22Rv1 (cell line): ENCODE results near the gene SLFN12L.

Experiments used
- H3K27ac ChIP-seq: fragments of 450-650 bp; 2 replicates; pipeline ENCODE4 v1.5.1; 2017
- ZFX ChIP-seq: fragments of 450-650 bp; IDR thresholded peaks from 2 replicates; pipeline ENCODE4 v1.6.1; 2017; ENCODE audit warnings: antibody characterized with exemption, borderline replicate concordance
- TF ChIP-seq, protein P1 (sequence below): fragments of 450-650 bp; IDR thresholded peaks from 2 replicates; pipeline ENCODE4 v1.5.1; 2017; ENCODE audit warnings: mild to moderate bottlenecking

Gene SLFN12L

DNA sequence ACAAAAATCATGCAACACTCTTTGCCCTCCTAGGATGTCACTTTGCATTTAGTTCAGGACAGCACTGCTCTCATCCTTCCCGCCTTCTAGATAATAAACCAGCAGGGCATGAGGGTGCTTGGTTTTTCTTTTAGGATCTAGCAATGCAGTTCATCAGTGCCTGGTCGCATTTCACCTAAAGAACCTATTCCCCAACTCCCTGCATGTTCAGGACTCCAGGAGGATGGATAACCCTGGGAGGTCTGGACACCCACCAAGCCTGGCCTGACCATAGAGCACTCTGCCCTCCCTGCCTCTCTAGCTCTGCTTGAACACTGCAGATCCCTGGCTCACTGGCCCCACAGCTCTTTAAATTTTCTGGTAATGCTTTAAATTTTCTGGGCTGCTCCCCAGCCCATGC lies 107.8 kb downstream of the SLFN12L start:
- no peak overlapping the region for H3K27ac ChIP-seq
- TF ChIP-seq, protein P1, sequence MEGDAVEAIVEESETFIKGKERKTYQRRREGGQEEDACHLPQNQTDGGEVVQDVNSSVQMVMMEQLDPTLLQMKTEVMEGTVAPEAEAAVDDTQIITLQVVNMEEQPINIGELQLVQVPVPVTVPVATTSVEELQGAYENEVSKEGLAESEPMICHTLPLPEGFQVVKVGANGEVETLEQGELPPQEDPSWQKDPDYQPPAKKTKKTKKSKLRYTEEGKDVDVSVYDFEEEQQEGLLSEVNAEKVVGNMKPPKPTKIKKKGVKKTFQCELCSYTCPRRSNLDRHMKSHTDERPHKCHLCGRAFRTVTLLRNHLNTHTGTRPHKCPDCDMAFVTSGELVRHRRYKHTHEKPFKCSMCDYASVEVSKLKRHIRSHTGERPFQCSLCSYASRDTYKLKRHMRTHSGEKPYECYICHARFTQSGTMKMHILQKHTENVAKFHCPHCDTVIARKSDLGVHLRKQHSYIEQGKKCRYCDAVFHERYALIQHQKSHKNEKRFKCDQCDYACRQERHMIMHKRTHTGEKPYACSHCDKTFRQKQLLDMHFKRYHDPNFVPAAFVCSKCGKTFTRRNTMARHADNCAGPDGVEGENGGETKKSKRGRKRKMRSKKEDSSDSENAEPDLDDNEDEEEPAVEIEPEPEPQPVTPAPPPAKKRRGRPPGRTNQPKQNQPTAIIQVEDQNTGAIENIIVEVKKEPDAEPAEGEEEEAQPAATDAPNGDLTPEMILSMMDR = no peak
- TF ChIP-seq ZFX = no peak

DNA sequence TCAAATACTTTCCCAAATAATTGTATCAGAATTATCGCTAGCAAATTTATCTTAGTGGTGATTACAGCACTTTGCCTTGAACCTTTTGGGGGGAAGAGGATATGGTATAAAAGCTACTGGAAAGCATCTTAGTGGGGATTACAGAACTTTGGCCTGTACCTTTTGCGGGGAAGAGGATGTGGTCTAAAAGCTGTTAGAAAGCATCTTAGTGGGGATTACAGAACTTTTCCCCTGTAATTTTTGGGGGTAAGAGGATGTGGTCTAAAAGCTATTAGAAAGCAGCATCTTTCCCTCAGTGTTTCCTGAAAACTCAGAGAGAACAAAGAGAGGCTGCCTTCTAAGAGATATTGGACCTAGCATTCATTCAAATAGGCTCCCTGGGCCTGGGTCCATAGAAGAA lies 109.2 kb downstream of the SLFN12L start:
- TF ChIP-seq, protein P1 = no peak
- TF ChIP-seq ZFX = no peak
- no peak overlapping the region for H3K27ac ChIP-seq

DNA sequence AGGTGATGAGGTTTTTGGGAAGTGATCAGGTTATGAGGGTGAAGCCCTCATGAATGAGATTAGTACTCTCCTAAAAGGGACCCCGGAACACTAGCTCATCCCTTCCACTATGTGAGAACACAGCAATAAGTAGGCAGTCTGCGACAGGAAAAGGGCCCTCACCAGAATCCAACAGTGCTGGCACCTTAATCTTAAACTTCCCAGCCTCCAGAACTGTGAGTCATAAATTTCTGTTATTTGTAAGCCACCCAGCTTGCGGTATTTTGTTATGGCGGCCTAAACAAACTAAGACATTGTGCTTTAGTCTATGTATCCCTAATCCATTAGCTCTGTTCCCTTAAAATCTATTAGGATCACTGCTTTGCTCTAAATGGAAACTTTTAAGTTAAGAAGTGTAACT lies 113.7 kb downstream of the SLFN12L start:
- TF ChIP-seq, protein P1 = no peak
- no peak for TF ChIP-seq ZFX

More for the DNA sequence above, 113.7 kb downstream of the SLFN12L start:
- no peak overlapping the region for H3K27ac ChIP-seq
